GM18520 (cell line): ENCODE results near the gene ST6GALNAC5.

Experiments used
- ATAC-seq: cut with Tn5 transposase; IDR thresholded peaks from one replicate; pipeline ENCODE4 v1.9.1; 2021; ENCODE audit not compliant: unreplicated experiment

The ST6GALNAC5 gene

GRCh38 chr1:77039739-77040138 is 172.5 kb downstream of the ST6GALNAC5 start:
- ATAC-seq: no peak

DNA sequence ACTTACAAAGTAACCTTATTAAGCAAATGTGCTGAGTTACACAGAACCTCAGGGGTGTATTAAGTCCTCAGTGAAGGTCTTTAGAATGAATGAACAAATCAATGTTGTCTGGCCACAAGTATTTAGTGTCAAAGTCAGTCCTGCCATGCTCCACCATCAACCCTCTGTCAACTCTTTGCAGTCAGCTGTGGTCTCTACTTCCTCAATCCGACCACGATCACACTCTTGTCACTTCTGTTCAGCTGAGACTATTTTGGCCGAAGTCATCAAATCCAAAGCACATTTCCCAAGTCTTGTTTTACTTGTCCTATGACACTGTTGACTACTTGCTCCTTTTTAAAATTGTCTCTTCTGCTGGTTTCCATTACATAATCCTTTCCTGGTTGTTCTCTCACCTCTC is 173.5 kb downstream of the ST6GALNAC5 start:
- ATAC-seq: no peak

- ATAC-seq: no peak
Measured at GRCh38 chr1:77044133-77044849, 177.0 kb downstream of the ST6GALNAC5 start.

DNA sequence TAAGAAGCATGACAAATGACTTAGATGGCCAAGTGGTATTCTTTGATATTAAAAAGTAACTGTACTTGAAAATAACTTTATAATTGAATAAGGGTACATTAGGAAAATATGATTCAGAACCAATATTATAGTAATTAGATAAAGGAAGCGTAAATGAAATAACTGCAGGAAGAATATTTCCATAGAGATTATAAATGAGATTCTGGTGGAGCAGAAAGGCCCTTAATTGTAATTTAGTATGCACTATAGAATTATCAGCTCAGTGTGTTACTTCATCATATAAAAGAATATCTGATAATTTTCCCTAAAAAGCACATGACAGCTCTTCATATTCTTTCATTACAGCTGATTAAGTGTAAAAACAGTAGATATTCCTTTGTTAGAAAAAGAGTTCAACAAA is 180.3 kb downstream of the ST6GALNAC5 start:
- no peak for ATAC-seq

DNA sequence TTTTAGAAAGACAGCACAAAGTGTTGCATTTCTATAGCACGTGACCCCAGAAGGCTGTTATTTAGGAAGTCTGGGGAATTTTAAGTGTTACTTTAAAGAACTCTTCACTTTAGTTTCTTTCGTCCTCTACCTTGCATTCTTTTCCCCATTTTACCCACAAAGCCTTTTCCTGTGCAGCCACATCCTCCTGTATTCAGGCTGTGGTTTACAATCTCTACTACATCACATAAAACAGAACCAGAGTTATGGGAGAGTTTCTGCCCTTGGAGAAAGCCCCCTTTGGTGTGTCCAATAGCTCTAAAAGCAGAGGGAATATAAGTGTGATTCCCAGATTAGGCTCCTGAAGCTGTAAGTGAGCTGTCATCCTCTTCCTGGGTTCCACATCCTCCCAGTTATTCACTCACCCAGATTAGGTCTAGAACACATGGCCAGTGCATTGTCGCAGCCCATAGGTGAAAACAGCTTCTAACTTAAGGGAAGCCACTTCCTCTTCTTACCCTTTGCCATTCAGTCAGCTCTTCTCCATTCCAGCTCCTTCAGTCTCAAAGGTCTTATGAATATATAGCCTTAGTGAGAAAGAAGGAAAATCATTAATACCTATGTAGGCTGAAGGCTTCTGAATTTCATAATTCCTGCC is 180.8 kb downstream of the ST6GALNAC5 start:
- ATAC-seq: no peak

DNA sequence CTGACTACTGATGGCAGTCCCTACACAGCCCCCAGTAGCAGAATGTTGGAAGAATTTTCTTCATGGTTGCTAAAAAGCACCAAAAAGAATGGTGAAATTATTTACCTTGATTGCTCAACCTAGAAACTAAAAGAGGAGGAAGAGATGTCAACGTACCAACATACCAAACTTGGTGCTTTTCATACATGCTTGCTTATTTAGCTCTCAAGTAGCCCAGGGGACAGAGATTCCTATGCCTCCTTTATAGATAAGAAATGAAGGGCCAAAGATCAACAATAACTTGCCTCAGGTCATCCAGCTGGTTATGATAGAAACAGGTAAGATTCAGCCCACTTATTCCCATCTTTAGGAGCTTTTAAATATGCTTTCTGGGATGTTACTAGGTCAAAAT is 181.3 kb downstream of the ST6GALNAC5 start:
- no peak for ATAC-seq

GRCh38 chr1:77051425-77051824 is 184.1 kb downstream of the ST6GALNAC5 start:
- no peak for ATAC-seq

DNA sequence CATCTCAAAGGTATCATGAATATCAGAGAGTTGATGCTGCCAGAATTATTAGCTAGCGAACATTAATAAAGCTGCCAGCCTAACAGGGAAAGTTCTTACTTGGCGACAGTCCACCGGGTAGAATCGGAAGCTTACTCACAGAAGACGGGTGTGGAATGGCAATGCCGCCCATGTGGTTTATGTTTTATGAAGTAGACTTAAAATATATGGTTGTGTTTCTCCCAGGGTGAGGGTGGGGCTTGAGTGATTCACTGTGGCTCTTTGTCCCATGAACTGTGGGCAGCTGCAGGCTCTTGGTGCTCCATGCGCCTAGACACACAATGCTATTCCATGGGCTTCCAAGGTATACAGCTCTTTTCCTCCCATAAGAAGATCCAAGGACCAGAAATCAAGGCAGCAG is 189.2 kb downstream of the ST6GALNAC5 start:
- no peak for ATAC-seq

DNA sequence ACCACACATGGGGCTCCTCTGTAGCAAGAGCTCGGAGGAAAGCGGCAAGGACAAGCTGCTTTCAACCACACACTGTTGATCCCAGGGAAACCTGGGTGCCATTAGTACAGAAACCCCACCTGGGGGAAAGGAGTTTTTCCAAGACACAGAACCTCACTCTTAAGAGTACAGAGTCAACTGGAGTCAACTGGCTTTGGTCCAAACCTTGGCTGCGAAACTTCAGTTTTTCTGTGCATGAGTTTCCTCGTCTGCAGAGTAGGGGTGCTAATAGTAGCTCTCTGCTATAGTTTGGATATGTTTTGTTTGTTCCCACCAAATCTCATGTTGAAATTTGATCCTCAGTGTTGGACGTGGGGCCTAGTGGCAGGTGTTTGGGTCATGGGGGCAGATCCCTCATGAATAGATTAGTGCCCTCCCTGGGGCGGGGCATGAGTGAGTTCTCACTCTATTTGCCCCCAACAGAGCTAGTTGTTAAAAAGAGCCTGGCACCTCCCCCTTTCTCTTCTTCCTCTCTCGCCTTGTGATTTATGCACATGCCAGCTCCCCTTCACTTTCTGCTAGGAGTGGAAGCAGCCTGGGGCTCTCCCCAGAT is 190.8 kb downstream of the ST6GALNAC5 start:
- ATAC-seq: no peak

DNA sequence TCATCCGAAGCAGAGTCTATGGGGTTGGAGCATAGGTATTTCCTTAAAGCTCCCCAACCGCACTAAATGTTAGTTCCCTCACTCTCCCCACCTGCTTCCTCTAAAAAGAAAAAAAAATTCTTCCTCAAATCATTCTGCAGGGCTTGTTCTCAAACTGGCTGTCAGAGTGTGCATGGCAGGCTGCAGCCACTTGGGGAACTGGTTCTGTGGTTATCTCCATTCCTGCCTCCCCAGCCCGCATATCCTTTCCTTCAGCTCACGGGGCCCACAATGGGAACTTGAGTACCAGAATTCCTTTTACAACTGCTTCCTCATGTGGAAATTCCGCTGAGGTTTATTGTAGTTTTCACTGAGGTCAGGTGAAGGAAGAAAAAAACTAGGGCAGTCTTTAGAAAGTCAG is 192.7 kb downstream of the ST6GALNAC5 start:
- ATAC-seq: no peak

- ATAC-seq: no peak
Measured at GRCh38 chr1:77061162-77061561, 193.9 kb downstream of the ST6GALNAC5 start.

GRCh38 chr1:77063118-77063517 is 195.8 kb downstream of the ST6GALNAC5 start:
- ATAC-seq: no peak

DNA sequence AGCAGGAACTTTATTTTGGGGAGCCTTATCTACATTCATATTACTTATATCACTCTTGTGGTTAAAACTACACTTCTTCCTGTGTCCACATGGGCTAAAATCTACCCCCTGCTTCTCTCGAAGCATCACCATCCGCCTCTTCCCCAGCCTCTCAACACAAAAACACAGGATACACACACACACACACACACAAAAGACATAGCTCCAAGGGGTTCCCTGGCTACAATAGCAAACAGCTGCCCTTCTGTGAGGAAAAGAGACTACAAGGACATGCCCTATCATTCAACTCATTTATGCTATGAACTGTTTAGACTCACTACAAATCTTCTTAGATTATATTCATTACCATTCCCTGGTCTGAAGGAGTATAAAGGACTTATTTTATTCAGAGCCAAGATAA is 197.0 kb downstream of the ST6GALNAC5 start:
- ATAC-seq: no peak

GRCh38 chr1:77065693-77066342 is 198.5 kb downstream of the ST6GALNAC5 start:
- ATAC-seq: no peak

- ATAC-seq: no peak
Measured at GRCh38 chr1:77068013-77068412, 200.7 kb downstream of the ST6GALNAC5 start.

DNA sequence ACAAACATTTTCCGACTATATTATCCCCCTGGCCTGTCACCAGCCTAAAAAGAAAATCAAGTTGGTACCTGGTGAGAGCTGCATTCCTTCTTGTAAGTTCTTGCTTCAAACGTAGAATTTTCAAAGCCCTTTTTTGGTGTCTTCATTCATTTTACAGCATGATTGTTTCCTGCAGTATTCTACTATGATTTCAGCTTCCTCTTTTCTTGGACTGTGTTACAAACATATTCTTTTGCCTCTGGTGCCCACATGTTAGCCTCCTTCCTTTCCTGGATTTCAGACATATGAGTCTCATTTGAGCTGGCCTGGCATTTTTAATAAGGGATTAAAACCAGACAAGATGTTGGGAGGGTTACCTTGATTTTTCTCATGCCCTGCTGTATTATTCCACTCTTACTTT is 209.5 kb downstream of the ST6GALNAC5 start:
- no peak for ATAC-seq

DNA sequence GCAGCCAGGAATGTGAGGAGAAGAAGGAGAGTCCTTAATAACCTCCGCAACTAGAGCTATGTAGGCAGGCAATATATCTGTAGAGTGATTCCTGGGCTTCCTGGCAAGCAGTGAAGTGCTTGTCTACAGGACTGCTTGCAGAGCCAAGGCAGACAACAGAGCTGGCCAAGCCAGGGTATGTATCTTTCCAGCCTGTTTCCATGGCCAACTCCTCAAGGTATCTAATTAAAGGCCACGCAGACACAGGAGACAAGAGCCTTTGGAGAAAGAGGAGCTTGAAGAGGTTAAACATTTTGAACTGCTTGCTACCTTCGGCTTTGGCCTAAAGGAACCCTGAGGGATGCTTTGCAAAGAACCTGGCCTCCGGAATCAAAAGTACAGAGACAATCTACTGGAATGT is 214.6 kb downstream of the ST6GALNAC5 start:
- no peak for ATAC-seq

DNA sequence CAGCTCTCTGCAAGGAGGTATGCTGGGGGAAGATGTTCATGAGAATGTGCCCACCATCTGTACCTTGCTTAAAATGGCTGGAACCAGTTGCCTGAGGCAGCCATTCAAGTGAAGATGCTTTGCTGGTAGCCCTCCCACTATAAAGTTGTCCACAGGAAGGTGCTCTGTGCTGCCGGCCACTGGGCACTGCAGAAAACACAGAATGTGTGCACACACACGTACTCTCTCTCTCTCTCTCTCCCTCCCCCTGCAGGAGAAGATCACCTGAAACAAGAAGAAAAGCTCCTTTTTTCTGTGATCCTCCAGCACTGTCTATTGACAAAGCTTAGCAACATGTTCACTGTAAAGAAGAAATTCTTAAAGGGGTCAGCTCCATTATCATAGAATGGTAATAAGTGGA is 217.2 kb downstream of the ST6GALNAC5 start:
- no peak for ATAC-seq

GRCh38 chr1:77085109-77085508 is 217.8 kb downstream of the ST6GALNAC5 start:
- ATAC-seq: no peak

- no peak for ATAC-seq
Measured at GRCh38 chr1:77089756-77090155, 222.5 kb downstream of the ST6GALNAC5 start.

- ATAC-seq: no peak
Measured at GRCh38 chr1:77095236-77095635, 228.0 kb downstream of the ST6GALNAC5 start.
